ENCODE measurements around the gene NPTX2. TPM values are rescaled to one million over a fixed set of nuclear protein-coding genes. Genes with fewer than 3 reads are reported as not detected.

The NPTX2 gene
- total and polyA plus RNA-seq, 2 of the 8 experiments (the other 6 are each of a cell fraction or from before 2014, with no cell fraction given): 18.4 to 19.2 TPM

DNA sequence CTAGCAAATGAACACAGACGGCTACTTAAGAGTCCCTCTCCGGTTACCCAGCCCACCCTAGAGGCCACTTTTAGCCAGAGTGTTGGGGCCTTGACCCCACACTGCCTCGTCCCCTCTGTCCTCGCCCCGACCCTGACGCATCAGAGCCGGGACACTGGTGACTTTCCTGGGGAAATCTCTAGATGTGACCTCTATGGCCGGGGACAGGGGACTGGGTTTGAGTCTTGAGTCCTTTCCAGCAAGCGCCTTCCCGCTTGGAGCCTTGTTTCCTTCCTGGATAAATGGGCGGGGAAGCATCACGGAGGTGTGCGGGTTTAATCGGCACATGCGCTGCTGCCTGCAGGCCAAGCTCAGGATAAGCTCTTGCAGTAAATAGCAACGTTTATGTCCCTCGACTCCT lies 40.7 kb downstream of the NPTX2 start:
- no peak overlapping the region for H2BK5ac ChIP-seq (ENCODE audit: low read depth, low read length)
- no peaks in the 10 kb centered on the region for H3K9me3 ChIP-seq (ENCODE audit: insufficient read depth in 2 of 2, low read depth in 1 of 2, low read length in 1 of 2)
- no peaks in the 10 kb centered on the region for H4K20me1 ChIP-seq (replicated peaks in 1 of 2; ENCODE audit: control insufficient read depth in 1 of 2, insufficient read depth in 2 of 2, low read length in 2 of 2)
- H3K56ac ChIP-seq (replicated peaks; ENCODE audit: insufficient read length, low read depth, low read length): no peak overlapping the region
- H3K36me3 ChIP-seq (ENCODE audit: control insufficient read depth in 2 of 4, insufficient read depth in 4 of 4, low read length in 3 of 4): no peaks in the 10 kb centered on the region
- H2AFZ ChIP-seq (ENCODE audit: low read length): no peak overlapping the region
- CTCF ChIA-PET (ENCODE audit: partially characterized antibody): interaction anchor here (1.0 to 1.3 kb wide), 2 partner anchors 12 to 184 kb away, joined by 3 to 4 read pairs; no protein-coding TSS in a partner anchor
- no peak overlapping the region for H3K14ac ChIP-seq (ENCODE audit: insufficient read length)
- no peak overlapping the region for H3K4me2 ChIP-seq (ENCODE audit: insufficient read depth in 1 of 2, low read depth in 2 of 2, low read length in 2 of 2)
- H4K91ac ChIP-seq (replicated peaks; ENCODE audit: insufficient read length, low read length): no peak overlapping the region
- no peak overlapping the region for H2BK12ac ChIP-seq (ENCODE audit: low read depth, low read length)
- no peak overlapping the region for H3K9ac ChIP-seq (replicated peaks in 1 of 4; ENCODE audit: extremely low read depth in 1 of 4, low read depth in 3 of 4, low read length in 3 of 4)
- no peak overlapping the region for H3K4me3 ChIP-seq (ENCODE audit: extremely low read depth in 1 of 4, insufficient read depth in 2 of 4, low read depth in 3 of 4, low read length in 4 of 4)
- WGBS, 2 experiments (ENCODE audit: extremely low coverage in 1 of 2, insufficient coverage in 1 of 2, insufficient read length in 1 of 2, insufficient replicate concordance in 2 of 2, low coverage in 1 of 2, low lambda C conversion rate in 2 of 2, missing lambda C conversion rate in 1 of 2): 86% methylated on average over 17 of the region's 17 CpGs; no CpG with 5 or more reads in 1 of the 2 experiments
- no peak overlapping the region for H2AK5ac ChIP-seq (ENCODE audit: low read depth, low read length)
- FAIRE-seq (no peak), DNase-seq (ENCODE audit: low read depth in 1 of 2, low spot score in 2 of 2) (no peak)
- H3K23me2 ChIP-seq (ENCODE audit: low read depth, low read length): peaks cover 2% of the 10 kb centered on the region; the same call in 1 of the 2 replicates
- no peak overlapping the region for H3K23ac ChIP-seq (ENCODE audit: insufficient read length)
- H3K79me2 ChIP-seq (ENCODE audit: control insufficient read depth in 1 of 2, insufficient read depth in 2 of 2, low read length in 2 of 2): no peaks in the 10 kb centered on the region
- H4K8ac ChIP-seq (ENCODE audit: extremely low read depth, insufficient read depth, low read length): peak overlapping the region; percentile 79
- no peaks in the 10 kb centered on the region for H3K79me1 ChIP-seq (ENCODE audit: low read depth, low read length)
- H3K27ac ChIP-seq (ENCODE audit: low read depth, low read length): no peak overlapping the region
- H3K4me1 ChIP-seq (replicated peaks in 1 of 4; ENCODE audit: control insufficient read depth in 3 of 4, insufficient read depth in 4 of 4, low read length in 3 of 4): no peaks in the 10 kb centered on the region
- H3K27me3 ChIP-seq (replicated peaks in 1 of 4; ENCODE audit: control insufficient read depth in 3 of 4, extremely low read depth in 1 of 4, insufficient read depth in 3 of 4, low read length in 3 of 4): no peaks in the 10 kb centered on the region
- no peak overlapping the region for H3K4ac ChIP-seq (replicated peaks; ENCODE audit: insufficient read length, low read depth, low read length)
- H2BK120ac ChIP-seq (replicated peaks; ENCODE audit: low read depth, low read length): no peak overlapping the region
- POLR2A ChIA-PET (ENCODE audit: partially characterized antibody): no interaction called here
- no peak overlapping the region for H4K5ac ChIP-seq (ENCODE audit: insufficient read length, low read depth, low read length)
- H3K18ac ChIP-seq (ENCODE audit: extremely low read depth, low read length): no peak overlapping the region
- no peak overlapping the region for H2BK20ac ChIP-seq (ENCODE audit: low read length)
- no peak for TF ChIP-seq CHD1 (IDR thresholded peaks at IDR 0.05; ENCODE audit: low read depth, low read length)
- TF ChIP-seq, protein P1, sequence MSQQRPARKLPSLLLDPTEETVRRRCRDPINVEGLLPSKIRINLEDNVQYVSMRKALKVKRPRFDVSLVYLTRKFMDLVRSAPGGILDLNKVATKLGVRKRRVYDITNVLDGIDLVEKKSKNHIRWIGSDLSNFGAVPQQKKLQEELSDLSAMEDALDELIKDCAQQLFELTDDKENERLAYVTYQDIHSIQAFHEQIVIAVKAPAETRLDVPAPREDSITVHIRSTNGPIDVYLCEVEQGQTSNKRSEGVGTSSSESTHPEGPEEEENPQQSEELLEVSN (IDR thresholded peaks at IDR 0.05): 0 out of 2 replicates have a peak, but pooled peaks have one; percentile 28
- no peak overlapping the region for H2BK15ac ChIP-seq (ENCODE audit: low read length)
